Right lobe of liver (tissue), 4 donors: ENCODE results near the gene PMEPA1.

Source experiments
- POLR2A ChIP-seq: fragments of 450-650 bp; IDR thresholded peaks from one replicate; pipeline ENCODE4 v1.6.1; 2017; ENCODE audit warnings: antibody characterized with exemption, mild to moderate bottlenecking
- TF ChIP-seq, protein P1 (sequence below), 4 donors: fragments of 200-600 bp in 3 of 4; fragments of 450-650 bp in 1 of 4; IDR thresholded peaks; one replicate each; pipeline versions ENCODE4 v1.5.1 to v1.8.0; 2016 to 2022; ENCODE audit warnings: antibody characterized with exemption in 4 of 4, mild to moderate bottlenecking in 2 of 4
- donor health status: DM: no; HTN: no; CAD: no.
- donor health status: DM: no; HTN: no; CAD: no.
- donor health status: DM: no; HTN: yes; CAD: no.

GRCh38 chr20:57734754-57735153 lies 24.9 kb upstream of the PMEPA1 start:
- TF ChIP-seq POLR2A, result no peak
- TF ChIP-seq, protein P1, sequence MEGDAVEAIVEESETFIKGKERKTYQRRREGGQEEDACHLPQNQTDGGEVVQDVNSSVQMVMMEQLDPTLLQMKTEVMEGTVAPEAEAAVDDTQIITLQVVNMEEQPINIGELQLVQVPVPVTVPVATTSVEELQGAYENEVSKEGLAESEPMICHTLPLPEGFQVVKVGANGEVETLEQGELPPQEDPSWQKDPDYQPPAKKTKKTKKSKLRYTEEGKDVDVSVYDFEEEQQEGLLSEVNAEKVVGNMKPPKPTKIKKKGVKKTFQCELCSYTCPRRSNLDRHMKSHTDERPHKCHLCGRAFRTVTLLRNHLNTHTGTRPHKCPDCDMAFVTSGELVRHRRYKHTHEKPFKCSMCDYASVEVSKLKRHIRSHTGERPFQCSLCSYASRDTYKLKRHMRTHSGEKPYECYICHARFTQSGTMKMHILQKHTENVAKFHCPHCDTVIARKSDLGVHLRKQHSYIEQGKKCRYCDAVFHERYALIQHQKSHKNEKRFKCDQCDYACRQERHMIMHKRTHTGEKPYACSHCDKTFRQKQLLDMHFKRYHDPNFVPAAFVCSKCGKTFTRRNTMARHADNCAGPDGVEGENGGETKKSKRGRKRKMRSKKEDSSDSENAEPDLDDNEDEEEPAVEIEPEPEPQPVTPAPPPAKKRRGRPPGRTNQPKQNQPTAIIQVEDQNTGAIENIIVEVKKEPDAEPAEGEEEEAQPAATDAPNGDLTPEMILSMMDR (IDR thresholded peaks at IDR 0.05), result no peak
